Pons (tissue), 1 donor: Measurements from ENCODE around the gene PRPF6.

ENCODE experiments used
- DNase-seq: peaks from one replicate; pipeline ENCODE4 v3.0.0-alpha.2; 2016; ENCODE audit warnings: low spot score

Gene PRPF6

DNA sequence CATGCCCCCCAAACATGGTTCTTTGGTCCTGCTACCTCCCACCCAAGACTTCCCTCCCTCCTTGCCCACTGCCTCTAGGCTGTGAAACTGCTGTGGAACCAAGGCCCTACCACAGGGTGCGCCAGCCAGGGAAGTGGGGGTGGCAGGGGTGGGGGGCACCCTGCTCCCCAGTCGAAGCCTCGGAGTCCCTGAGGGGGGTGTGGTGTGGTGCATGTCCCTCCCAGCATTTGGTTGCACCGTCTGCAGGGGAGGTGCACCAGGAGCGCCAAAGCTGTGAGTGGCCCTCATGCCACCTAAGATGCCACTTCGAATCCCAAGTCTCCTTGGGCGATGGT lies 96.6 kb downstream of the PRPF6 start:
- no peak for DNase-seq

DNA sequence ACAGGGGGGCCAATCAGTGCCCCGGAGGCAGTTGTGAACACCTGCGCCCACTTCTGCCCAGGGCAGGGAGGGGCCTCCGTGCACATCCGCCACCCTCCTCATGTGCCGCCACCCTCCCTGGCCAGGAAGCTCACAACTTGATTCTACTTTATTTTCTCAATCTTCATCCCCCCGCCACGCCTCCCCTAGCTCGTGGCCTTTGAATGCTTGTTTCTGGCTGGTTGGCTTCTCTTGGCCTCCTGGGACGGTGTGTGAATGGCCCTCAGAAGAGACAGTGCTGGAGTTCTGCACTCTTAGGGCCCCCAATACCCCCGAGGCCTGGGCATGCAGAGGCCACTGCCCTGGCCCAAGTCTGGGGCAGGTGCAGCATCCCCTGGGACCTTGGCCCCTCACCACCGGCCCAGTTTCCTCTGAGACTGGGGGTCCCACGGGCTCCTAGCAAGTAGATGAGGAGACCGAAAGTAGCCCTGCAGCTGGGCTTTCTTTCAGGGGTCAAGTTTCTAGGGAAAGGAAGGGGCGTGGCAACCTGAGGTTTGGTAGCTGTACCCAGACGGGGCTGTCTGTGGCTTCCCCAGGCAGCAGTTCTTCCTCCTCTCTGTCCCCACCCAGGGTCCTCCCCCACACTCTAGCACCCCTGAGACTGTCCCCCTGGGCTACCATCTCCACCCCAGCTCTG lies 97.1 kb downstream of the PRPF6 start:
- no peak for DNase-seq

DNA sequence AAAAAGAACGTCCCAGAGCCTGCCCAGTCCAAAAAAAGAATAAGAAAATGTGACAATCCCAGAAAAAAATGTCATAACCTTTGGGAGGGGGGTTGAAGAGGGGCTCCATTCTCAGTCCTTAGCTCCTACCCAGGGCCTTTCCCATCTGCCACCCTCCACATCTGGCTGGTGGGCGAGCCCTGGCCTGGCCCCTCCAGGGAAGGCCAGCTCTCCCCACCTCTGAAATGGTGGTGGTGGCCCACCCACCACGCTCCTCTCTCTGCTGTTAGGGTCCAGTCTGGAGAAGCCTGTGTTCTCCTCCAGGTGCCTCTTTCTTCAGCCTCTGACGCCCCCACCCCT lies 98.0 kb downstream of the PRPF6 start:
- no peak for DNase-seq

- DNase-seq: peak; percentile 55
Observed at GRCh38 chr20:64079273-64080012, 98.5 kb downstream of the PRPF6 start, which contains the start of gene RGS19. Gene RGS19, minus strand, starts transcription at chr20:64079518. Its CDS starts 2,632 bp downstream, at chr20:64076886.

GRCh38 chr20:64080013-64080812 lies 99.3 kb downstream of the PRPF6 start, which contains the start of gene OPRL1:
Gene OPRL1, plus strand, starts transcription at chr20:64080082. Its CDS starts 12,639 bp downstream, at chr20:64092721.
- DNase-seq: no peak

- DNase-seq: no peak
Observed at GRCh38 chr20:64080813-64081623, 100.1 kb downstream of the PRPF6 start.

- no peak for DNase-seq
Observed at GRCh38 chr20:64081624-64081964, 100.7 kb downstream of the PRPF6 start.

DNA sequence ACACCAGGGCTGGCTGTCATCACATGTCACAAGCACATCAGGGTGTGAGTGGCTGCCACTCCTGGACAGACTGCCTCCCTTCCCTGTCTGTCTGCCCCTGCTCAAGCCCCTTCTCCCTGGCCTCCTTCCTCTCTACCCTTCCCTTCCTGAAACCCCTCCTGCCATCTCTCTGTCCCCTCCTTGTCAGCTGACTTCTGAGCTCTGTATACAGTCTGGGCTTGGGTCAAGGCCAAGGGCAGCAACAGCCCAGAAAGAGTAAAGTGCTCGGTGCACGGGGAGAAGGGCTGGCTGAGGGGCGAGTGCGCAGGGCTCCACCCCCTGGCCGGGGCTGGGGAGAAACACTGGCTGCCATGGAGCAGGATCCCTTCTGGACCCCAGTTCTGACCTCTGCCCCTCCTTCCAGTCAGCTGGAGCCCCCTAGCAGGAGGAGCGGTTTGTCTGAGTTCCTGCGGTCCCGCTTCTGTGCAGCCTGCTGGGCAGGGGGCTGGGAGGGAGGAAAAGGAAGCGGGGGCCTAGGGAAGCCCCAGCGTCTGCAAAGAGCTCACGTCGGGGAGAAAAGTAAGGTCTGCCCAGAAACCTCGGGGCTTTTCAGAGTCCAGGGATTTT lies 101.3 kb downstream of the PRPF6 start:
- DNase-seq: no peak
